GM21825 (cell line): ENCODE results near the gene MSH3.
"Not testable (repeated sequence)": the region's sequence is repeated elsewhere in the genome, so short reads cannot be mapped to it uniquely, and the experiment has no call there.

Experiments
- ATAC-seq: cut with Tn5 transposase; IDR thresholded peaks from one replicate; pipeline ENCODE4 v1.9.1; 2021; ENCODE audit warnings: mild to moderate bottlenecking, moderate library complexity; ENCODE audit not compliant: unreplicated experiment

MSH3 gene

GRCh38 chr5:80747922-80748321 is 93.5 kb downstream of the MSH3 start:
- ATAC-seq: no peak

DNA sequence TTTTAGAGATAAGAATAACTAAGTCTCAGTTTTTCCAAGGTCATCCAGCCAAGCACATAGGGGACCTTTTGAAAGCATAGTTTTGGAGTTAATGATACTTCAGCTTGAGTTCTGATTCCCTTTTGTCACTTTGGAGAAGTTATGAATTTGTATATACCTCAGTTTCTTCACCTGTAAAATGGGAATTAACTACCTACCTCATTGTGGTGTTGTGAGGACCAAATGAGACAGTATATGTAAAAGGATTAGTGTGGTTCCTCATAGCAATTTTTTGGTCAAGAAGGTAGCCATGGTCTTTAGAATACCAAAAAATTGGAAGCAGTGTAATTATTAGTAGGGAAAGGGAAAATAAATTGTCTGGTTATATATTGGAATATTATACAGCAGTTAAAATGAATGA is 98.0 kb downstream of the MSH3 start:
- no peak for ATAC-seq

DNA sequence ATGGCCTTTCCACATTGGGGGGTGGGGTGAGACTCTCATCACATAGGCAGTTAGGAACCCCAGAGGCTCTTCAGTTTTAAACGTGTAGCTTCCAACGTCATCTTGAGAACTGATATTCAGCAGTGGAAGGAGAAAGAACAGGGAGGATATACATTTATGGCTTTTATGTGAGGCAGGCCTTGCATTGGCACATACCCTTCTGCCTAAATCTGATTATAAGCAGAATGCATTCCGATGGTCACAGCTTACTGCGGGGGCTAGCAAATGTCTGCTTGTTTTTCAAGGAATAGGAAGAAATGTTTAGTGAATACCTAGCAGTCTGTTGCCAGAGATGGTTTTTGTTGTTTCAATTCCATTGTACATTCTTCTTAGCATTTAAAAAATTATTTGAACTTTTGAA is 99.3 kb downstream of the MSH3 start:
- ATAC-seq: no peak

- ATAC-seq: peak; percentile 64
Measured at GRCh38 chr5:80754900-80755299, 100.4 kb downstream of the MSH3 start.

- peak; percentile 90 for ATAC-seq
Measured at GRCh38 chr5:80755626-80756025, 101.2 kb downstream of the MSH3 start.

- ATAC-seq: no peak
Measured at GRCh38 chr5:80756292-80756691, 101.8 kb downstream of the MSH3 start.

DNA sequence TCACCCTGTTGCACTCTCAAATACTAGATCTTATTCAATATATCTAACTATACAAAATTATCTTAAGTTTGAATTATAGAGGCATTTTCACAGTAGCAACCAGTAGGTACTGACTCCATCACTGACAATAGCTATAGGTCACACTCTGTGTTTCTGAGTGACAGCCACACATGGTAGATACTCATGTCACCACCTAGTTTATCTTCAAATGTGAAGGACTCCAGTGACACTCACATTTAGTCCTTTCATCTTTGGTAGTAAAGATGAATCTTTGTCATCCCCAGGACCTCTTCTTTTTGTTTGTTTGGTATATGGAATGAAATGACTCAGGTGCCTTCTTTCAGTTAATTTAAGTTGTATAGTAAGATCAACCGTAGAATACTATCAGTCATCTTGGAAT is 102.8 kb downstream of the MSH3 start:
- ATAC-seq: no peak

- no peak for ATAC-seq
Measured at GRCh38 chr5:80759866-80760577, 105.6 kb downstream of the MSH3 start.

DNA sequence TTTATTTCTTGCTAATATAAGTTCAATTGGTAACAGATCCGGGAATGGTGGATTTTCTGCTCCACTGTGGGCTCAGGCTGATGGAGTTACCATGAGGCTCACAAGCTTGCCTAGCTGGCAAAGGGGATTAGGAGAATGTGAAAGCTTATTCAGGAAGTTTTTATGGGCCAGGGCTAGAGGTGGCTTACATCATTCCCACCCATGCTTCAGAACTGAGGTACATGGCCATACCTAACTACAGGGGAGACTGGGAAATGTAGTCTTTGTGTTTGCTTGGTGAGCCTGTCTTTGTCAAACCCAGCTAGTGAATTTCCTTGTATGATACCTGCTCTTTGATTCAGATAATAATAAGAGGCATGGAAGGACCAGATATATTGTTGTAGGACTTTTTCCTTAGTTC is 106.2 kb downstream of the MSH3 start:
- no peak for ATAC-seq

GRCh38 chr5:80761176-80761575 is 106.7 kb downstream of the MSH3 start:
- ATAC-seq: no peak

DNA sequence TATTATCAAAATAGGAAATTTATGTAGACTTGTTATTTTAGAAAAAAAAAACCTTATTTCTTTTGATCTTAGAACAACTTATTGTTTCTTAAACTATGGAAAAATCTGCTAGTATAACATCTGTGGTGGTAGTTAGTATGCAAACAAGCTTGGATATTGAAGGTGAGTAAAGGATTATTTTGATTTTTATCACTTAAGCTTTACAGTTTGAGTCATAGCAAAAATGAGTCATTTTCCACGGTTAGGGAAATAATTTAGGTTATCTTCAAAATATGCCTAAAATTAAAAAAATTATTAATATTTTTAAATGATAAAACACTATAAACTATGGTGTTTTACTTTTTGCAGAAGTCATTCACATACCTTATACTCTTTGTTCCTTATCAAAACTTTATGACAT is 107.5 kb downstream of the MSH3 start:
- no peak for ATAC-seq

DNA sequence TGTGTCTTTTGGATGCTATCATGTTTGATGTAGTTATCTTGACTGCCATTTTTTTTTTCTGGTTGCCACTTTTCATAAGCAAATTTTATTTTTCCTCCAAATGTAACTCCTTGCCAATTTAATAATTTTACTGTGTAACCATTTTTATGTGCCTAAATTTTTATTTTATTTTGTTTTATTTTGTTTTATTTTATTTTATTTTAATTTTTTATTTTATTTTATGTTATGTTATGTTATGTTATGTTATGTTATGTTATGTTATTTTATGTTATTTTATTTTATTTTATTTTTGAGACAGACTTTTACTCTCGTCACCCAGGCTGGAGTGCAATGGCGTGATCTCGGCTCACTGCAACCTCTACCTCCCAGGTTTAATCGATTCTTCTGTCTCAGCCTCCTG is 108.1 kb downstream of the MSH3 start:
- ATAC-seq: no peak

GRCh38 chr5:80763211-80763610 is 108.8 kb downstream of the MSH3 start:
- ATAC-seq: no peak

DNA sequence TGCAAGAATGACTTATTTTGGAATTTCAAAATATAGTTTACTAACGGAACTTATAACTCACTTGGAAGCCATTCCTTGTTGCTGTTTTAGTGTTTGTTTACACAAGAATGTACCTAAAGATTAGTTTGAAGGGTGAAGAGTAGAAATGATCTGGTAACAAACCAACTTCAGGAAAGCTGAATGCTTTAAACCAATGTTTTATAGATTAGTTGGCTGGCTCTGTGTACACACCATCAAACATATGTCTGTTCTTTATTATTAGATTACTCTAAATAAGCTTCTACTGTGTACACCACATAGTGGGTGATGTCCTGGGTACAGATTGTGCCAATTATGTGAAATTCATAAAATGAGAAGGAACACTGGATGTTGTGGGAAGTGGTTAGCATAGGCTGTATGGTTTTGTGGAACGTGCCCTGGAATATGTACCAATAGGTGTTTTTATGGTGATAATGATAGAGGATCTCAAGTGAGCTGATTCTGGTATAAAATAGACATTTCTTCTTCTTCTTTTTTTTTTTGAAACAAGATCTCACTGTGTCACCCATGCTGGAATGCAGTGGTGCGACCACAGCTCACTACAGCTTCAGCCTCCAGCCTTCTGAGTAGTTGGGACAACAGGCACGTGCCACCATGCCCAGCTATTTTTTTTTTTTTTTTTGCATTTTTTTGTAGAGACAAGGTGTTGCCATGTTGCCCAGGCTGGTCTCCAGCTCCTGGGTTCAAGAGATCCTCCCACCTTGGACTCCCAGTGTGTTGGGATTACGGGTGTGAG is 109.6 kb downstream of the MSH3 start:
- ATAC-seq: no peak

GRCh38 chr5:80764786-80765185 is 110.3 kb downstream of the MSH3 start:
- no peak for ATAC-seq

DNA sequence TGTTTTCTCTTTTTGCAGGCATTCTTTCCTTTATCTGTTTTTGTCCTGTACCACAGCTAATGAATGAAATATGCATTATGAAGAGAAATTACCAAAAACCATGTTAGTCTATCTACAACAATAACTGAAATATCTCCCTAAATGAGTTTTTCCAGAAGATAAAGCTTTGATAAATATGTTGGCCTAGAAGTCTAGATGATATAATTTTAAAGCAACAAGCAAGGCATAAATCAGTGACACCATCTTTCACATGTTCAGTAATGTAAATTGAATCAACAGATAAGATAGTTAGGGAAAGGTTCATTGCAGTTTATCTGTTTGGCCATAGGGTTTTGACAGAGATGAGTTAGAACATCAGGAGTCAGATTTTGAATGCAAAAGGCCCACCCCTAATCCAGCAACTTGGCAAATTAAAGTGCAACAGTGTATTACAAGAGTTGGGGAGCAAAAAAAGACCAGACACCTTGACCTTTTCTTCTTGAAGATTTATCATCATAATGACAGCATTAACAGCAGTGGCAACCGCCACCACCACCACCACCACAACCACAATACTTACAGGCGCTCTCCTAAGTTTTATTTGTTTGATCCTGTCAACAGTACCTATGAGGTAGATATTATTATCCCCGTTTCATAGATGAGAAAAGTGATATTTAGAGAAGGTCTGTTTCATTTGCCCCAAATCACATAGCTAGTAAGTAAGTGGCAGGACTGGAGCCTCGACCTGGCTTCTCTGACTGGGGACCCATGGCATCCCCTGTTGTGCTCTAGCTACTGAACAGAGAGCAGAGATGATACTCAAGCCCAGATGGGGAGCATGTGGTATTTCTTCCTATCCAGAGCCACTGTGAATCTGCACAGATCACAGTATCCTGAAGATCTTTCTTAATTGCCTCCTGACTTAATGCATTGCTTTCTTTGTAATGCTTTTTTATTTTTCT is 123.2 kb downstream of the MSH3 start:
- ATAC-seq: no peak

DNA sequence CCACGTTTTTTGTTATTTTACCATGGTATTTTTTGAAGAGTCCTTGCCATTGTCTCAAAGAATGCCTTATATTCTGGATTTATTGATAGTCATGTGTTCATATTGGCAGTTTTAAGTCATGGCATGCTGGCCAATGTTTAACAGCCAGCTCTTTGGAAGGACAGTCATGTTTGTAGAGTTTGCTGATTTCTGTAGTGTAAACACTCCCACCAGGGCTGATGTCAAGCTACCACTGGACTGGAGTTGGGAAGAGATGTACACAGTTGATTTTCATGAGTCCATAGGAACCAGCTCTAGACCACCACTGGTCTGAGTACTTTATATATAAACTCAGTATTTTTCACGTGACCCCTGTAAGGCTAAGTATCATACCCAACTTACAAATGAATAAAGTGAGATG is 125.6 kb downstream of the MSH3 start:
- ATAC-seq: no peak

DNA sequence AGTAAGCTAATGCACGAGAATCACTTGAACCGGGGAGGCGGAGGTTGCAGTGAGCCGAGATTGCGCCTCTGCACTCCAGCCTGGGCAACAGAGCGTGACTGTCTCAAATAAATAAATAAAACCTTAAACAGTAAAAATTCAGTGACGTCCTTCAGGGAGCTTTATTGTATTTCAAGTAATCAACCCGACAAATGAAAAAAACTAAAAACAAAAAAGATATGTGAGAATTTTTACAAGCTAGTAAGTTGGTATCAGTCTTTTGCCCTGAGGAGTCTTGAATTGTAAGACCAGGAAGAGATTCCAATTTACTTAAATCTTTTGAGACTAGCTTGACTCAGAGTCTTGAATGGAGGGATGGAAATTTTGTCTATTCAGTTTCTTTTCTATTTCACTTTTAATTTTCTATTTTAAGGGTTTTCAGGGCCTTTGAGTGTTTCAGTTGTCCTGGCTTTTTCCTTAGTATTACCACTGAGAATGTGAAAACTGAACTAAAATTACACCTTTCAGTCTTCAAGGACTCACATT is 126.4 kb downstream of the MSH3 start:
- no peak for ATAC-seq

DNA sequence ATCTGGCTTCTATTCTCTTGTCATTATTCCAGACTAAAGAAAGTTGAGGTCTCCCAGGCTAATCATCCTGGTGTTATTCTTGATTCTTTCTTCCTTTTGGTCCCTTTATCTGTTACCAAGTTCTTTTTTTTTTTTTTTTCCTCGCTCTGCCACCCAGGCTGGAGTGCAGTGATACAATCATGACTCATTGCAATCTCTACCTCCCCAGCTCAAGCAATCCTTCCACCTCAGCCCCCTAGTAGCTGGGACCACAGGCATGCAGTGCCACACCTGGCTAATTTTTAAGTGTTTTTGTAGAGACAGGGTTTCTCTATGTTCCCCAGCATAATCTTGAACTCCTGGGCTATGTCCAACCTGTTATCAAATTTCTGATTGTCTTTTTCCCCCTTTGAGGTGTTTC is 126.9 kb downstream of the MSH3 start:
- ATAC-seq: no peak

- no peak for ATAC-seq
Measured at GRCh38 chr5:80782626-80783025, 128.2 kb downstream of the MSH3 start.

- ATAC-seq: not testable (repeated sequence)
Measured at GRCh38 chr5:80783751-80784150, 129.3 kb downstream of the MSH3 start.
